ENCODE data around the gene CNTN5. TPM values are rescaled to one million over a fixed set of nuclear protein-coding genes. Genes with fewer than 3 reads are reported as not detected.

CNTN5 gene
- polyA plus RNA-seq, 1 of the 3 experiments (the other 2 are of a cell fraction): not detected

DNA sequence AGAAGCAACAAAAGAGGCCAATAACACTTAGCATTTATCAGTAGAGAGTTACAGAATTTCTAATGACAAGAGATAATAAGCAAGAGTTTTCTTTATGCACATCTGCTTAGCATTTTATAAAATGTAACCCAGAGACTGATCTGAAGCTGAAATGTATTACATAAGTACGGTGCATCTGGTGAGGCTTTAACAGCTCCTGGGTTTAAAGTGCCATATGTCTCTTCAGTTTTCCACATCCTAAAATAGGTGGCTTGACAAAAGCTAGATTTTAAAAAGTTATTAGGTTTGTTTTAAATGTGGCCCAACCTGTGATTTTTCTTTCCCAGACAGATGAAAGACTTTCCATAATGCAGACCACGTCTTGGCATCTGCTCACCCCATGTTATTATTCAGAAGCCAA is 1045.7 kb downstream of the CNTN5 start:
- Histone ChIP-seq H3K4me2 (no peak overlapping the region), H3K4me1 (ENCODE audit: control insufficient read depth in 1 of 2, insufficient read depth in 2 of 2, low read depth in 1 of 2, low read length in 1 of 2) (no peaks in the 10 kb centered on the region), H3F3A (replicated peaks; ENCODE audit: insufficient read depth) (no peaks in the 10 kb centered on the region), H3K27me3 (ENCODE audit: insufficient read depth) (no peaks in the 10 kb centered on the region), H3K9me2 (no peaks in the 10 kb centered on the region), H3K27ac (ENCODE audit: low read depth in 2 of 2, low read length in 1 of 2) (no peak overlapping the region), H2AFZ (ENCODE audit: low read depth) (no peak overlapping the region), H3K4me3 (ENCODE audit: low read depth in 2 of 2, low read length in 1 of 2) (no peak overlapping the region), H3K9me3 (no peaks in the 10 kb centered on the region), H3K36me3 (replicated peaks in 1 of 2; ENCODE audit: control insufficient read depth in 1 of 2, insufficient read depth in 2 of 2, low read length in 1 of 2) (no peaks in the 10 kb centered on the region), H3K79me2 (ENCODE audit: insufficient read depth) (no peaks in the 10 kb centered on the region), H4K20me1 (ENCODE audit: insufficient read depth) (no peaks in the 10 kb centered on the region), H3K9ac (no peak overlapping the region)
- ChIA-PET CTCF (interaction anchor here (0.7 kb wide), 1 partner anchor 14 kb away, joined by 3 read pairs; no protein-coding TSS in a partner anchor), POLR2A (no interaction called here)
- DNase-seq: no peak
- no peak for TF ChIP-seq SIN3A (IDR thresholded peaks at IDR 0.05; ENCODE audit: borderline replicate concordance, low read depth, low read length)
- no peak for TF ChIP-seq MXI1 (IDR thresholded peaks at IDR 0.05; ENCODE audit: low read depth, low read length)
- TF ChIP-seq GATA2 (CRISPR knock-in tag; IDR thresholded peaks at IDR 0.05): no peak
- TF ChIP-seq POLR2AphosphoS5 (IDR thresholded peaks at IDR 0.05; ENCODE audit: low read depth, low read length): no peak
- TF ChIP-seq, protein P1, sequence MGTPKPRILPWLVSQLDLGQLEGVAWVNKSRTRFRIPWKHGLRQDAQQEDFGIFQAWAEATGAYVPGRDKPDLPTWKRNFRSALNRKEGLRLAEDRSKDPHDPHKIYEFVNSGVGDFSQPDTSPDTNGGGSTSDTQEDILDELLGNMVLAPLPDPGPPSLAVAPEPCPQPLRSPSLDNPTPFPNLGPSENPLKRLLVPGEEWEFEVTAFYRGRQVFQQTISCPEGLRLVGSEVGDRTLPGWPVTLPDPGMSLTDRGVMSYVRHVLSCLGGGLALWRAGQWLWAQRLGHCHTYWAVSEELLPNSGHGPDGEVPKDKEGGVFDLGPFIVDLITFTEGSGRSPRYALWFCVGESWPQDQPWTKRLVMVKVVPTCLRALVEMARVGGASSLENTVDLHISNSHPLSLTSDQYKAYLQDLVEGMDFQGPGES (IDR thresholded peaks at IDR 0.05; ENCODE audit: low read depth, low read length): no peak
- TF ChIP-seq, protein P2, sequence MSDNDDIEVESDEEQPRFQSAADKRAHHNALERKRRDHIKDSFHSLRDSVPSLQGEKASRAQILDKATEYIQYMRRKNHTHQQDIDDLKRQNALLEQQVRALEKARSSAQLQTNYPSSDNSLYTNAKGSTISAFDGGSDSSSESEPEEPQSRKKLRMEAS (IDR thresholded peaks at IDR 0.05; ENCODE audit: low read depth): no peak
- TF ChIP-seq, protein P3, sequence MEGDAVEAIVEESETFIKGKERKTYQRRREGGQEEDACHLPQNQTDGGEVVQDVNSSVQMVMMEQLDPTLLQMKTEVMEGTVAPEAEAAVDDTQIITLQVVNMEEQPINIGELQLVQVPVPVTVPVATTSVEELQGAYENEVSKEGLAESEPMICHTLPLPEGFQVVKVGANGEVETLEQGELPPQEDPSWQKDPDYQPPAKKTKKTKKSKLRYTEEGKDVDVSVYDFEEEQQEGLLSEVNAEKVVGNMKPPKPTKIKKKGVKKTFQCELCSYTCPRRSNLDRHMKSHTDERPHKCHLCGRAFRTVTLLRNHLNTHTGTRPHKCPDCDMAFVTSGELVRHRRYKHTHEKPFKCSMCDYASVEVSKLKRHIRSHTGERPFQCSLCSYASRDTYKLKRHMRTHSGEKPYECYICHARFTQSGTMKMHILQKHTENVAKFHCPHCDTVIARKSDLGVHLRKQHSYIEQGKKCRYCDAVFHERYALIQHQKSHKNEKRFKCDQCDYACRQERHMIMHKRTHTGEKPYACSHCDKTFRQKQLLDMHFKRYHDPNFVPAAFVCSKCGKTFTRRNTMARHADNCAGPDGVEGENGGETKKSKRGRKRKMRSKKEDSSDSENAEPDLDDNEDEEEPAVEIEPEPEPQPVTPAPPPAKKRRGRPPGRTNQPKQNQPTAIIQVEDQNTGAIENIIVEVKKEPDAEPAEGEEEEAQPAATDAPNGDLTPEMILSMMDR (IDR thresholded peaks at IDR 0.05): no peak
- TF ChIP-seq EP300 (IDR thresholded peaks at IDR 0.05; ENCODE audit: borderline replicate concordance in 1 of 2, low read depth in 1 of 2, low read length in 1 of 2): no peak
- no peak for TF ChIP-seq CHD2 (IDR thresholded peaks at IDR 0.05; ENCODE audit: low read length, partially characterized antibody)
- no peak for TF ChIP-seq TCF12 (IDR thresholded peaks at IDR 0.05)
- TF ChIP-seq YY1 (IDR thresholded peaks at IDR 0.05; ENCODE audit: low read depth): no peak
- TF ChIP-seq FOXJ3 (CRISPR knock-in tag; IDR thresholded peaks at IDR 0.05): no peak
- no peak for TF ChIP-seq FOSL2 (IDR thresholded peaks at IDR 0.05; ENCODE audit: borderline replicate concordance, low read depth)
- TF ChIP-seq FOXM1 (IDR thresholded peaks at IDR 0.05; ENCODE audit: low read depth): no peak
- TF ChIP-seq, protein P4, sequence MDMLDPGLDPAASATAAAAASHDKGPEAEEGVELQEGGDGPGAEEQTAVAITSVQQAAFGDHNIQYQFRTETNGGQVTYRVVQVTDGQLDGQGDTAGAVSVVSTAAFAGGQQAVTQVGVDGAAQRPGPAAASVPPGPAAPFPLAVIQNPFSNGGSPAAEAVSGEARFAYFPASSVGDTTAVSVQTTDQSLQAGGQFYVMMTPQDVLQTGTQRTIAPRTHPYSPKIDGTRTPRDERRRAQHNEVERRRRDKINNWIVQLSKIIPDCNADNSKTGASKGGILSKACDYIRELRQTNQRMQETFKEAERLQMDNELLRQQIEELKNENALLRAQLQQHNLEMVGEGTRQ (IDR thresholded peaks at IDR 0.05; ENCODE audit: borderline replicate concordance, low read depth, low read length): no peak
- no peak for TF ChIP-seq RAD21 (IDR thresholded peaks at IDR 0.05; ENCODE audit: low read length)
- TF ChIP-seq, protein P5, sequence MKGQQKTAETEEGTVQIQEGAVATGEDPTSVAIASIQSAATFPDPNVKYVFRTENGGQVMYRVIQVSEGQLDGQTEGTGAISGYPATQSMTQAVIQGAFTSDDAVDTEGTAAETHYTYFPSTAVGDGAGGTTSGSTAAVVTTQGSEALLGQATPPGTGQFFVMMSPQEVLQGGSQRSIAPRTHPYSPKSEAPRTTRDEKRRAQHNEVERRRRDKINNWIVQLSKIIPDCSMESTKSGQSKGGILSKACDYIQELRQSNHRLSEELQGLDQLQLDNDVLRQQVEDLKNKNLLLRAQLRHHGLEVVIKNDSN (IDR thresholded peaks at IDR 0.05; ENCODE audit: borderline replicate concordance, low read depth): no peak
- TF ChIP-seq SMC3 (IDR thresholded peaks at IDR 0.05; ENCODE audit: low read depth, low read length): no peak
- no peak for TF ChIP-seq GABPA (IDR thresholded peaks at IDR 0.05; ENCODE audit: low read depth)
- WGBS (ENCODE audit: low lambda C conversion rate): 6% methylated on average over 2 of the region's 2 CpGs

Measured in SK-N-SH (cell line).